Muscle layer of duodenum (tissue), 2 donors: Measurements from ENCODE around the gene EXO1.
"Not testable (repeated sequence)": the region's sequence is repeated elsewhere in the genome, so short reads cannot be mapped to it uniquely, and the experiment has no call there.

Experiments used
- H3K27ac ChIP-seq: one replicate; pipeline ENCODE4 v1.7.0; 2013; ENCODE audit warnings: mild to moderate bottlenecking, low read length
- H3K27me3 ChIP-seq: one replicate; pipeline ENCODE4 v1.7.0; 2013; ENCODE audit warnings: low read depth, mild to moderate bottlenecking, control low read depth, low read length
- H3K36me3 ChIP-seq, 2 donors: one replicate each; pipeline ENCODE4 v1.7.0; 2013; ENCODE audit warnings: low read length in 2 of 2, control low read depth in 1 of 2, mild to moderate bottlenecking in 1 of 2; ENCODE audit not compliant: insufficient read depth in 2 of 2, control insufficient read depth in 1 of 2
- H3K4me1 ChIP-seq, 2 donors: one replicate each; pipeline ENCODE4 v1.7.0; 2013; ENCODE audit warnings: low read length in 2 of 2, mild to moderate bottlenecking in 2 of 2, control low read depth in 1 of 2, moderate library complexity in 1 of 2; ENCODE audit not compliant: insufficient read depth in 2 of 2, control insufficient read depth in 1 of 2
- H3K4me3 ChIP-seq, 2 donors: one replicate each; pipeline ENCODE4 v1.7.0; 2013; ENCODE audit warnings: low read length in 2 of 2, low read depth in 1 of 2, mild to moderate bottlenecking in 1 of 2
- H3K9me3 ChIP-seq, 2 donors: one replicate each; pipeline ENCODE4 v1.7.0; 2013; ENCODE audit warnings: low read length in 2 of 2, control low read depth in 1 of 2, mild to moderate bottlenecking in 1 of 2; ENCODE audit not compliant: control insufficient read depth in 1 of 2
- donor health status: healthy.

EXO1 gene

GRCh38 chr1:241855545-241856140 is 7.6 kb downstream of the EXO1 start:
- H3K27me3 ChIP-seq, H3K36me3 ChIP-seq, H3K27ac ChIP-seq, H3K4me3 ChIP-seq, H3K4me1 ChIP-seq, H3K9me3 ChIP-seq: not testable (repeated sequence)

GRCh38 chr1:241857131-241857530 is 9.1 kb downstream of the EXO1 start:
- H3K36me3 ChIP-seq = no peaks in the 10 kb centered on the region
- H3K4me1 ChIP-seq = no peaks in the 10 kb centered on the region
- no peaks in the 10 kb centered on the region for H3K27me3 ChIP-seq
- no peak overlapping the region for H3K27ac ChIP-seq
- no peaks in the 10 kb centered on the region for H3K9me3 ChIP-seq
- H3K4me3 ChIP-seq = no peak overlapping the region

GRCh38 chr1:241860922-241861321 is 12.9 kb downstream of the EXO1 start:
- Histone ChIP-seq H3K4me1 (no peaks in the 10 kb centered on the region), H3K36me3 (no peaks in the 10 kb centered on the region), H3K27me3 (no peaks in the 10 kb centered on the region), H3K27ac (no peak overlapping the region), H3K4me3 (no peak overlapping the region), H3K9me3 (no peaks in the 10 kb centered on the region)

- Histone ChIP-seq H3K27me3 (no peaks in the 10 kb centered on the region), H3K4me1 (no peaks in the 10 kb centered on the region), H3K9me3 (no peaks in the 10 kb centered on the region), H3K27ac (no peak overlapping the region), H3K36me3 (no peaks in the 10 kb centered on the region), H3K4me3 (no peak overlapping the region)
These were observed 21.0 kb downstream of the EXO1 start for GRCh38 chr1:241869022-241869421.

GRCh38 chr1:241870336-241870735 is 22.3 kb downstream of the EXO1 start:
- Histone ChIP-seq H3K4me1 (no peaks in the 10 kb centered on the region), H3K27me3 (no peaks in the 10 kb centered on the region), H3K9me3 (no peaks in the 10 kb centered on the region), H3K27ac (no peak overlapping the region), H3K36me3 (no peaks in the 10 kb centered on the region), H3K4me3 (no peak overlapping the region)

GRCh38 chr1:241870746-241871430 is 22.9 kb downstream of the EXO1 start:
- no peak overlapping the region for H3K4me3 ChIP-seq
- no peaks in the 10 kb centered on the region for H3K27me3 ChIP-seq
- H3K9me3 ChIP-seq = no peaks in the 10 kb centered on the region
- no peak overlapping the region for H3K27ac ChIP-seq
- no peaks in the 10 kb centered on the region for H3K4me1 ChIP-seq
- H3K36me3 ChIP-seq = no peaks in the 10 kb centered on the region

- no peaks in the 10 kb centered on the region for H3K9me3 ChIP-seq
- H3K36me3 ChIP-seq = no peaks in the 10 kb centered on the region
- H3K27ac ChIP-seq = no peak overlapping the region
- no peaks in the 10 kb centered on the region for H3K27me3 ChIP-seq
- no peak overlapping the region for H3K4me3 ChIP-seq
- H3K4me1 ChIP-seq = no peaks in the 10 kb centered on the region
These were observed 33.4 kb downstream of the EXO1 start for GRCh38 chr1:241881440-241881839.

- Histone ChIP-seq H3K27ac (no peak overlapping the region), H3K4me1 (no peaks in the 10 kb centered on the region), H3K36me3 (no peaks in the 10 kb centered on the region), H3K9me3 (no peaks in the 10 kb centered on the region), H3K27me3 (no peaks in the 10 kb centered on the region), H3K4me3 (no peak overlapping the region)
These were observed 35.2 kb downstream of the EXO1 start for GRCh38 chr1:241883159-241883558.

- H3K4me3 ChIP-seq = no peak overlapping the region
- no peaks in the 10 kb centered on the region for H3K9me3 ChIP-seq
- no peak overlapping the region for H3K27ac ChIP-seq
- no peaks in the 10 kb centered on the region for H3K36me3 ChIP-seq
- no peaks in the 10 kb centered on the region for H3K4me1 ChIP-seq
- no peaks in the 10 kb centered on the region for H3K27me3 ChIP-seq
These were observed 40.2 kb downstream of the EXO1 start for GRCh38 chr1:241888232-241888631.

- H3K27ac ChIP-seq = no peak overlapping the region
These were observed 43.3 kb downstream of the EXO1 start for GRCh38 chr1:241891296-241891695.

GRCh38 chr1:241894016-241894415 is 46.0 kb downstream of the EXO1 start:
- Histone ChIP-seq H3K4me3 (no peak overlapping the region), H3K27ac (no peak overlapping the region), H3K4me1 (no peaks in the 10 kb centered on the region), H3K36me3 (no peaks in the 10 kb centered on the region), H3K27me3 (no peaks in the 10 kb centered on the region), H3K9me3 (no peaks in the 10 kb centered on the region)

More at GRCh38 chr1:241891296-241891695, 43.3 kb downstream of the EXO1 start:
- H3K4me3 ChIP-seq = no peak overlapping the region
- H3K36me3 ChIP-seq = no peaks in the 10 kb centered on the region
- H3K27me3 ChIP-seq = no peaks in the 10 kb centered on the region
- no peaks in the 10 kb centered on the region for H3K9me3 ChIP-seq
- H3K4me1 ChIP-seq = no peaks in the 10 kb centered on the region

- H3K27ac ChIP-seq = no peak overlapping the region
- no peaks in the 10 kb centered on the region for H3K9me3 ChIP-seq
- H3K4me3 ChIP-seq = no peak overlapping the region
- no peaks in the 10 kb centered on the region for H3K27me3 ChIP-seq
- no peaks in the 10 kb centered on the region for H3K36me3 ChIP-seq
- H3K4me1 ChIP-seq = no peaks in the 10 kb centered on the region
These were observed 47.0 kb downstream of the EXO1 start for GRCh38 chr1:241895013-241895412.
